GM12865 (cell line): ENCODE data around the gene NTRK3.

Source experiments
- DNase-seq: peaks from one replicate; pipeline ENCODE4 v3.0.0; 2010; ENCODE audit warnings: low read depth
- H3K4me3 ChIP-seq: 2 replicates; pipeline ENCODE4 v1.5.1; 2011; ENCODE audit warnings: mild to moderate bottlenecking, low read depth, low read length, control low read depth
- TF ChIP-seq, protein P1 (sequence below): IDR thresholded peaks from 2 replicates; pipeline ENCODE4 v1.5.1; 2011; ENCODE audit warnings: low read length, control low read depth, low read depth, inconsistent platforms; ENCODE audit not compliant: insufficient read depth; ENCODE audit errors: missing control alignments

NTRK3 gene

DNA sequence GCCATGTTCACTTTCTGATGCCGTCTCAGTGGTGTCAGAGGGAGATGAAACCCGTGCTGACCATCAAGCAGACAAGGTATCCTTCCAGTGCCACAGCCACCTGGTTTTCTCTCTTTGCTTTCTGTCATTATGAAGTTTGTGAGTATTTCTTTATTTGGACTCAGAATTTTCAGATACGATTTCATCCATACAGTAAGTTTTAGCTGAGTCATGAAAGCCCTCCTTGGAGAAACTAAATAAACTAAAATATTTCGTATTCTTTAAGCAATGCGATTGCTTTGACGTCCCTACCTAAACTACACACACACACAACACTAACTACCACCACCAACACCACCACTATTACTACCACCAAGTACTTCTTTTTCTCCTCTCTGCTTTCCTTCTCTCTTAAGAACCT is 350.1 kb downstream of the NTRK3 start:
- no peak overlapping the region for H3K4me3 ChIP-seq
- no peak for DNase-seq
- TF ChIP-seq, protein P1, sequence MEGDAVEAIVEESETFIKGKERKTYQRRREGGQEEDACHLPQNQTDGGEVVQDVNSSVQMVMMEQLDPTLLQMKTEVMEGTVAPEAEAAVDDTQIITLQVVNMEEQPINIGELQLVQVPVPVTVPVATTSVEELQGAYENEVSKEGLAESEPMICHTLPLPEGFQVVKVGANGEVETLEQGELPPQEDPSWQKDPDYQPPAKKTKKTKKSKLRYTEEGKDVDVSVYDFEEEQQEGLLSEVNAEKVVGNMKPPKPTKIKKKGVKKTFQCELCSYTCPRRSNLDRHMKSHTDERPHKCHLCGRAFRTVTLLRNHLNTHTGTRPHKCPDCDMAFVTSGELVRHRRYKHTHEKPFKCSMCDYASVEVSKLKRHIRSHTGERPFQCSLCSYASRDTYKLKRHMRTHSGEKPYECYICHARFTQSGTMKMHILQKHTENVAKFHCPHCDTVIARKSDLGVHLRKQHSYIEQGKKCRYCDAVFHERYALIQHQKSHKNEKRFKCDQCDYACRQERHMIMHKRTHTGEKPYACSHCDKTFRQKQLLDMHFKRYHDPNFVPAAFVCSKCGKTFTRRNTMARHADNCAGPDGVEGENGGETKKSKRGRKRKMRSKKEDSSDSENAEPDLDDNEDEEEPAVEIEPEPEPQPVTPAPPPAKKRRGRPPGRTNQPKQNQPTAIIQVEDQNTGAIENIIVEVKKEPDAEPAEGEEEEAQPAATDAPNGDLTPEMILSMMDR = no peak

DNA sequence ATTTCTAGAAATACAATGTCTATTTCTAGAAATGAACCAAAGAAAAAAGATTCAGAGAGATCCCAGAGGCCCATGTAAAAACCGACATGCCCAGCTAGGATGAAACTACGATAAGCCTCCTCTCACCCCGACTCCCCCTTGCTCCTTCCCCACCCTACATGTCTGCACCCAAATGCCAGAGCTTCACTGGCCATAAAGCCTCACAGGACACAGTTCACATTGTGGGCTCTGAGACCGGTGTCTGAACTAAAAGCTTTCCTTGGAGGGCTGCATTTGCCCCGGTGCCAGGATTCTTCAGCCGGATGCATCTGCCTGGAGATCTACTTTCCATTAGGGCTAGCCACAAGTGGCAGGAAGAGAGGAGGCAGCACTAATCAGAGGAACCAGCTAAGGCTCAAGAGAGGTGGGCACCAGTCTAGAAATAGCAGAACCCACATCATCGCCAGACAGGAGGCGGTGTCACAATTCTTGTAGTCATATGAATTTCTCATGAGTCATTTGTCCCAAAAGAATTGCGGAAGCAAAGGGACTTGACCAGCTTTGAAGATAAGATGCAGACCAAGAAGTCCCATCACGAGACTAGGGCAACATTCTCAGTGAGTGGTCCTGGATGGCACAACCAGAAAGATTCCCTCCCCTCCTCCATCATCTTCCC is 353.6 kb downstream of the NTRK3 start:
- TF ChIP-seq, protein P1 = no peak
- no peak for DNase-seq
- no peak overlapping the region for H3K4me3 ChIP-seq

GRCh38 chr15:87901926-87902690 is 354.4 kb downstream of the NTRK3 start:
- TF ChIP-seq, protein P1 = no peak
- no peak for DNase-seq
- no peak overlapping the region for H3K4me3 ChIP-seq

DNA sequence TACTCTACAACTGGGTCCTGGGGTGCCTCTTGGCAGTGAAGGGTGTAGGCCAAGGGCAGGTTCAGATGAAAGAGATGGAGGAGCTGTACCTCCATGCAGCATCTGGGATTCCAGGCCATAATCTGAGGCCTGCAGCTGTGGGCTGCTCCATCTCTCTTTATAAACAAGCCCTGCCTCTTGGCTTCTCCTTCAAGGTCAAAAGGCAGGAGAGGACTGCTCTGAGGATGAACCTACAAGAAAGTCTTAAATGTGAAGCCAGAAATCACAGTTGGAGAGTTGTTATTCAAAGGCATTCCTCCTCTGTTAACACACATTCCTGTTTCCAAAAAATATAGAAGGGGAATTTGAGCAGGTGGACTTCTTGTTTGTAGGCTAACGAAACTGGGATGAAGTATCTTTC is 355.5 kb downstream of the NTRK3 start:
- H3K4me3 ChIP-seq = no peak overlapping the region
- TF ChIP-seq, protein P1 = no peak
- no peak for DNase-seq

GRCh38 chr15:87896936-87897335 is 359.6 kb downstream of the NTRK3 start:
- TF ChIP-seq, protein P1 = no peak
- DNase-seq = no peak
- H3K4me3 ChIP-seq = no peak overlapping the region

DNA sequence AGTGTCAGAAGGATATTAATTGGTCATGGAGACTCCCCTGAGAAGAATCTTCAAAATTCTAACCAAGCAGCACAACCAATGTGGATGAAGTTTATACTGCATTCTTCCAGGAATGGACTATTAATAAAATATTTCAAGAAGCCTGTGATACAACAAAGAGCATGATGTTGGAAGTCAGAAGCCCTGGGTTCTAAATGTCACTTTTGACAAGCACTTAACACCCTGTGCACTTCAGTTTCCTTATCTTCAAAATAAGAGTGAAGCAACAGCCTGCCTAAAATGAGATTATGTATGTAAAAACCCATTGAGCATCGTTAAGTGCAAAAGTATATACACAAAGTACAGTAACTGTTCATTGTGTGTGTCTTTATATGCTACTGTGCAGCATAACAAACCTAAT is 369.4 kb downstream of the NTRK3 start:
- no peak for DNase-seq
- TF ChIP-seq, protein P1 = no peak
- no peak overlapping the region for H3K4me3 ChIP-seq
